GM23248 (cell line): ENCODE results near the gene GRIP1.

ENCODE experiments used
- EZH2 ChIP-seq: fragments of 200-600 bp; sonication (generic); IDR thresholded peaks from 2 replicates; pipeline ENCODE4 v1.6.1; 2018; ENCODE audit warnings: antibody characterized with exemption, mild to moderate bottlenecking; ENCODE audit not compliant: insufficient read depth, poor library complexity, severe bottlenecking
- EZH2phosphoT487 ChIP-seq: fragments of 200-600 bp; sonication (generic); IDR thresholded peaks from 2 replicates; pipeline ENCODE4 v1.6.1; 2018; ENCODE audit warnings: antibody characterized with exemption, moderate library complexity, mild to moderate bottlenecking, low read depth; ENCODE audit not compliant: insufficient read depth

DNA sequence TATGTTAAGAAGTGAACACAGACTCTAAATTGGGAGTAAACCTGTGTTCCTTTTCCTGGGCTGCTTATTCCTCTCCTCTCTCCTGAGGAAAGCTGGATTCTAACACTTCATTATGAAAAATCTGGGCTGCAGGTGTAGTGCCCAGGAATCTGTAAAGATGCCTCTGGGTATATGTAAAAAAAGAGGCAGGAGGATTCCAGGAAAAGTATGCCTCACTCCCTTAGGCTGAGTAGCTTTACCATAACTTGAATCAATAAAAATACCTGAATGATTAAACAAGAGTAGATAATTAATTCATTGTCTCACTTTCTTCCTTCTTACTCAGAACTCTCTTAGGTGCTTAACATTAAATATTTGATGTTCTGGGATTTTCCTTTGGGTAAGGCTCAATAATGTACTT is 185.1 kb downstream of the GRIP1 start:
- TF ChIP-seq EZH2 (no peak), EZH2phosphoT487 (no peak)
